WTC11 (cell line): ENCODE data around the gene PURA. TPM values are rescaled to one million over a fixed set of nuclear protein-coding genes. Genes with fewer than 3 reads are reported as not detected.

Experiments
- ATAC-seq: fragments of 200-7000 bp; cut with Tn5 transposase; 2 replicates; pipeline ENCODE4 v1.10.0; 2021; ENCODE audit warnings: mild to moderate bottlenecking, moderate library complexity
- CTCF ChIA-PET: fragments of 300-600 bp; sonication (Branson Sonifier 250); formaldehyde crosslinking; loops from one replicate; lab custom pipeline; 2021; ENCODE audit warnings: antibody characterized with exemption; lab: Charles Lee
- POLR2A ChIA-PET: fragments of 350-600 bp; sonication (Branson Sonifier 250); formaldehyde crosslinking; loops from one replicate; lab custom pipeline; 2021; ENCODE audit warnings: antibody characterized with exemption; lab: Charles Lee
- DNase-seq: peaks from one replicate; pipeline ENCODE4 v3.0.0; 2021; ENCODE audit warnings: low spot score
- H3K27ac Mint-ChIP-seq: 2 replicates; pipeline ENCODE4 v1.8.0; 2021; ENCODE audit warnings: mixed read lengths
- H3K27me3 Mint-ChIP-seq: 2 replicates; pipeline ENCODE4 v1.8.0; 2021; ENCODE audit warnings: low read depth, mild to moderate bottlenecking, moderate library complexity, mixed read lengths
- H3K36me3 Mint-ChIP-seq: 2 replicates; pipeline ENCODE4 v1.8.0; 2021; ENCODE audit warnings: mixed read lengths
- H3K4me1 Mint-ChIP-seq: 2 replicates; pipeline ENCODE4 v1.8.0; 2022; ENCODE audit warnings: mixed read lengths
- H3K4me3 Mint-ChIP-seq: 2 replicates; pipeline ENCODE4 v1.8.0; 2021; ENCODE audit warnings: mild to moderate bottlenecking, moderate library complexity, mixed read lengths
- H3K9me3 Mint-ChIP-seq: 2 replicates; pipeline ENCODE4 v1.8.0; 2021; ENCODE audit warnings: mixed read lengths
- AR ChIP-seq: fragments of 250-450 bp; sonication (Bioruptor Pico); IDR thresholded peaks from 2 replicates; pipeline ENCODE4 v1.9.0; 2021; ENCODE audit warnings: mild to moderate bottlenecking
- ATF6 ChIP-seq: sonication (generic); formaldehyde crosslinking; IDR thresholded peaks from 2 replicates; pipeline ENCODE4 v1.8.1; 2023; ENCODE audit warnings: mild to moderate bottlenecking, missing genetic modification reagents
- CREB1 ChIP-seq: sonication (generic); formaldehyde crosslinking; IDR thresholded peaks from 2 replicates; pipeline ENCODE4 v1.8.0; 2023; ENCODE audit warnings: mild to moderate bottlenecking, missing genetic modification reagents
- CREM ChIP-seq: sonication (generic); formaldehyde crosslinking; IDR thresholded peaks from 2 replicates; pipeline ENCODE4 v1.8.1; 2022; ENCODE audit warnings: mild to moderate bottlenecking, missing genetic modification reagents, moderate library complexity
- ETV6 ChIP-seq: sonication (generic); formaldehyde crosslinking; IDR thresholded peaks from 2 replicates; pipeline ENCODE4 v1.8.1; 2022; ENCODE audit warnings: mild to moderate bottlenecking, missing genetic modification reagents
- IRF1 ChIP-seq: sonication (generic); formaldehyde crosslinking; IDR thresholded peaks from 2 replicates; pipeline ENCODE4 v1.8.0; 2023; ENCODE audit warnings: missing genetic modification reagents
- JAZF1 ChIP-seq: fragments of 250-450 bp; sonication (Bioruptor Pico); IDR thresholded peaks from 2 replicates; pipeline ENCODE4 v1.9.0; 2021; ENCODE audit warnings: moderate library complexity, mild to moderate bottlenecking, inconsistent platforms
- NFYB ChIP-seq: sonication (generic); formaldehyde crosslinking; conservative IDR thresholded peaks from 2 replicates; pipeline ENCODE4 v1.8.0; 2022; ENCODE audit warnings: low read depth, missing genetic modification reagents
- NR3C1 ChIP-seq: sonication (generic); formaldehyde crosslinking; conservative IDR thresholded peaks from 2 replicates; pipeline ENCODE4 v1.8.1; 2023; ENCODE audit warnings: low read depth, mild to moderate bottlenecking, missing genetic modification reagents
- RORB ChIP-seq: fragments of 250-450 bp; sonication (Bioruptor Pico); IDR thresholded peaks from 2 replicates; pipeline ENCODE4 v1.9.0; 2021; ENCODE audit warnings: mild to moderate bottlenecking
- STAT6 ChIP-seq: sonication (generic); formaldehyde crosslinking; conservative IDR thresholded peaks from 2 replicates; pipeline ENCODE4 v1.8.1; 2023; ENCODE audit warnings: mild to moderate bottlenecking, low read depth, missing genetic modification reagents, moderate library complexity
- USF1 ChIP-seq: sonication (generic); formaldehyde crosslinking; IDR thresholded peaks from 2 replicates; pipeline ENCODE4 v1.8.0; 2022; ENCODE audit warnings: mild to moderate bottlenecking, missing genetic modification reagents
- USF2 ChIP-seq: sonication (generic); formaldehyde crosslinking; IDR thresholded peaks from 2 replicates; pipeline ENCODE4 v1.8.1; 2023; ENCODE audit warnings: mild to moderate bottlenecking, missing genetic modification reagents, moderate library complexity
- total RNA-seq: library from RNA; stranded (reverse); gene quantifications from 3 replicates; pipeline ENCODE4 v1.2.3, GENCODE V29; 2021

Gene PURA
- total RNA-seq, 1 experiment from 2014 or later, result 9.0 TPM

- no peak for TF ChIP-seq STAT6 (CRISPR knock-in tag)
- no peak for TF ChIP-seq RORB (CRISPR knock-in tag)
- no peak for TF ChIP-seq CREB1 (CRISPR knock-in tag)
- TF ChIP-seq AR, result no peak
- TF ChIP-seq IRF1 (CRISPR knock-in tag), result no peak
- TF ChIP-seq ETV6 (CRISPR knock-in tag), result no peak
- no peak for TF ChIP-seq USF1 (CRISPR knock-in tag)
- TF ChIP-seq USF2 (CRISPR knock-in tag), result no peak
- TF ChIP-seq JAZF1, result no peak
- TF ChIP-seq, all 79 proteins: peak for 0
Observed at GRCh38 chr5:140090251-140090650, 23.7 kb upstream of the PURA start (continued).

GRCh38 chr5:140093179-140093578 lies 20.7 kb upstream of the PURA start:
- Mint-ChIP-seq H3K27me3 (peaks cover 29% of the 10 kb centered on the region), H3K4me3 (no peak overlapping the region), H3K27ac (no peak overlapping the region), H3K36me3 (no peaks in the 10 kb centered on the region), H3K4me1 (no peaks in the 10 kb centered on the region), H3K9me3 (no peaks in the 10 kb centered on the region)
- ChIA-PET POLR2A (no interaction called here), CTCF (no interaction called here)
- TF ChIP-seq NR3C1 (CRISPR knock-in tag) (no peak), CREM (CRISPR knock-in tag) (no peak), NFYB (CRISPR knock-in tag) (no peak)
- no peak for DNase-seq
- ATAC-seq, result no peak

GRCh38 chr5:140093866-140094265 lies 20.0 kb upstream of the PURA start:
- CTCF ChIA-PET, result no interaction called here
- Mint-ChIP-seq H3K27ac (no peak overlapping the region), H3K36me3 (no peaks in the 10 kb centered on the region), H3K4me3 (no peak overlapping the region), H3K27me3 (peaks cover 29% of the 10 kb centered on the region), H3K9me3 (no peaks in the 10 kb centered on the region), H3K4me1 (no peaks in the 10 kb centered on the region)
- no peak for ATAC-seq
- TF ChIP-seq CREM (CRISPR knock-in tag), result no peak
- no peak for TF ChIP-seq ATF6 (CRISPR knock-in tag)
- POLR2A ChIA-PET, result interaction anchor here (0.5 kb wide), 1 partner anchor 47 kb away, joined by 4 read pairs; no protein-coding TSS in a partner anchor
- DNase-seq, result no peak
